Measurements from ENCODE around the gene ACTR3.
A peak's percentile ranks its signal among the peaks of the same experiment; 100 is the strongest.
"Not testable (repeated sequence)": the region's sequence is repeated elsewhere in the genome, so short reads cannot be mapped to it uniquely, and the experiment has no call there.

Gene ACTR3

GRCh38 chr2:113906647-113907046 lies 16.8 kb downstream of the ACTR3 start:
- no peak for DNase-seq

- DNase-seq = no peak
Observed at GRCh38 chr2:113907297-113907696, 17.4 kb downstream of the ACTR3 start.

- DNase-seq = no peak
Observed at GRCh38 chr2:113910110-113910717, 20.3 kb downstream of the ACTR3 start.

DNA sequence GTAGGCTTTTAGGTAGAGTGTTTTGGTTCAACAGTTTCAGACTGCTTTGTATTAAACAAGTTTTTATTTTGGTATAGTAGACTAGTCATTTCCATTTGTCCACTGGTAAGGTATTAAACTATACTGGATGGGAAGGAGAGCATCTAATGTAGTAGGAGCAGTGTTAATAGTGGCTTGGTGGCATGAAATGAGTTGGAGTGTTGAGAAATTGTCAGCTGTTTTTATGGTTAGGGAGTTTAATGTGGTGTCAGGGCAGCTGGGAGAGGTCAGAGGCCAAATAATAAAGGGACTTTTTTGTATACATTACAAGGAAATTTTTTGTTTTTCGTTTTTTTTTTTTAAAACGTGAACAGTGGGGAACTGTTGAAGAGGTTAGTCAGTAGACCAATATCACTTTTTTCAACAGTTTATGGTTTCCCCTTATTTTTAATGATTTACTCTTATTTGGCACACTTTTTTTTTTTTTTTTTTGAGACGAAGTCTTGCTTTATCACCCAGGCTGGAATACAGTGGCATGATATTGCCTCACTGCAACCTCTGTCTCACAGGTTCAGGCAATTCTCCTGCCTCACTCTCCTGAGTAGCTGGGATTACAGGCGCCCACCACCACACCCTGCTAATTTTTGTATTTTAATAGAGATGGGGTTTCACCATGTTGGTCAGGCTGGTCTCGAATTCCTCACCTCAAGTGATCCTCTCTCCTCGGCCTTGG lies 21.2 kb downstream of the ACTR3 start:
- DNase-seq = no peak

- DNase-seq = no peak
Observed at GRCh38 chr2:113915082-113915819, 25.4 kb downstream of the ACTR3 start.

DNA sequence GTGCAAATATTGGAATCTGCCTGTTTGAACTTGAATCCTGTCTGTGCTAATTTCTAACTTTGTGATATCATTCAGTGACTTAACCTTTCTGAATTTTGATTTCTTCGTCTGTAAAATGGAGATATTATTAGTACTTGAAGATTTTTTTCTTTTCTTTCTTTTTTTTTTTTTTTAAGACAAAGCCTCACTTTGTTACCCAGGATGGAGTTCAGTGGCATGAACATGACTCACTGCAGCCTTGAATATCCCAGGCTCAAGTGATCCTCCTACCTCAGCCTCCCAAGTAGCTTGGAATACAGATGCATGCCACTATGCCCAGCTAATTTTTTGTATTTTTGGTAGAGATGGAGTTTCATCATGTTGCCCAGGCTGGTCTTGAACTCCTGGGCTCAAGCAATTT lies 28.3 kb downstream of the ACTR3 start:
- no peak for DNase-seq

GRCh38 chr2:113920996-113921395 lies 31.1 kb downstream of the ACTR3 start:
- no peak for DNase-seq

DNA sequence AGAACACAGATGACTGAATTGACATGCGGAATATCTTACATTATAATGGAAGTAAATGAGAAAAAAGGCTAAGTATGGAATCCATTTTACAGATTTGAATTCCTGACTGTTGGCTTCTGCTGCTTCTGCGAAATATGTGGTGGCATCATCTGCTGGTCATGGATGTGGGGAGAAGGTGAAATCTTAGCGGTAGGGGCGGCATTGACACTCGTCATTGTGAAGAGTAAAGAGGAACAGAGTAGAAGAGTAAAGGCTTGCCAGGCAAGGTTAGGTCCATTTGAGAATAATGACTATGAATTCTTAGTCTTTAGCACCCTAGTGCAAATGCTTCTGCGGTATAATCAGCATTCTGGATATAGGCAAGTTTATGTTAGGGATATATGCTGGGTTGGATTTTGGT lies 32.4 kb downstream of the ACTR3 start:
- no peak for DNase-seq

DNA sequence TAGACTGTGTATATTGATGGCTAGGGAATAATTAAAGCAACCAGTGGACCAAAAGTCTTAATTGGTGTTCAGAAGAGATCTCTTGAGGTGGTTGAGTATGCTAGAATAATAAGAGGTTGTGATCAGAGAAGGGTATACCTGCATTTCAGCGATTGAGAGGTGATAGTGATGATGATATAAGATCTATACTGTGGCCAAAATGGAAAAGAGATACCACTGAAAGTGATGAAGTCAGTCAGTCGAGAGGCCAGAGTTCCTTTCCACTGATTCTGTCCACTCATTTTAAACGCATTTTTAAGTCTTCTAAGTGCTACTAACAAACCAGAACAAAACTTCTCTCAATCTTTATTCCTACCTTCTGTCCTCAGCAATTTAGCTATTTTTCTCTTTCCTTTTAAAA lies 32.9 kb downstream of the ACTR3 start:
- no peak for DNase-seq

DNA sequence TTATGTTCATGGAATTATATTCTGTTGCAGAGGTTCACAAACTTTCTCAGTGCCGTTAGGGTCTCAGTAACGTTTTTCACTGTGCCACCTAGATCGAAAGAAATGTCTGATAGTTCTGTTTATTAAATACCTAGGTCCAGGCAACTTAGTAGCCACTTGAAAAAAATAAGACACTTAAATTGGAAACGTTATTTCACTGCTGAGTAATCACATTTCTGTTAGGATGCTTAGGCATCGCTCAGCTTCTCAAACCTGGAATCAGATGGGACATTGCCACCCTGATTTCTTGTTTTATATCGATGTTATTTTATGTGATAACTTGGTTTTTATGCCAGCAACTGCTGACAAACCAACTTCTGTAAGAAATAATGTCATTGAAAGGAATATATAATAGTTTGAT lies 36.0 kb downstream of the ACTR3 start:
- DNase-seq = no peak

GRCh38 chr2:113926314-113926713 lies 36.4 kb downstream of the ACTR3 start:
- DNase-seq = no peak

DNA sequence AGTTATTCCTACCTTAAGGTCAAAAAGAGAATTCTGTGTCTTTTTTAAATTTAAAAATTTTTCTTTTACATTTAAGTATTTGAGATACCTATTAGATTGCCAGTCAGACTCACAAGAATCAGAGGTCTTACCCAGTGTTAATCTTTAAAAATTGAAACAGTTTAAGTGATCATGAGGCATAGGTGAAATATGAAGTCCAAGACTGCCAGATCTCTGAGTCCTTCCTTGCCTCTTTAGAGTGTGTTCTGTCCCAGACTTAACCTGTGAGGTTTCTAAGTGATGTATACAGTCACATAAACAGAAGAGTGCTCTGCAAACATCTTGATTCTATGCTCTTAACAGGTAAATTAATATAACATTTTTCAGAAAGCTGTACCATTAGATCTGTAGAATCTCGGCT lies 40.6 kb downstream of the ACTR3 start:
- DNase-seq = no peak

DNA sequence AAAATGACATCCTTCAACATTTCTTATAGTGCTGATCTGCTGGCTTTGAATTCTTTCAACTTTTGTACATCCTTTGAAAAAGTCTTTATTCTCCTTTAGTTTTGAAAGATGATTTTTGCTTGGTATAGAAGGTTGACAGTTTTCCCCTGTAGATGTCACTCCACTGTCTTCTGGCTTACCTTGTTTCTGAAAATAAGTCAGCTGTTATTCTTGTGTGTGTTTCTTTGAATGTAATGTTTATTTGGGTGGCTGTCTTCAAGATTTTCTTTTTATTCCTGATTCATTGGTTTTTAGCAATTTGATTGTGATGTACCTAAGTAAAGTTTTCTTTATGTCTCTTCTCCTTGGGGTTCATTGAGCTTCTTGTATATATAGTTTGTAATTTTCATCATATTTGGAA lies 47.6 kb downstream of the ACTR3 start:
- no peak for DNase-seq

DNA sequence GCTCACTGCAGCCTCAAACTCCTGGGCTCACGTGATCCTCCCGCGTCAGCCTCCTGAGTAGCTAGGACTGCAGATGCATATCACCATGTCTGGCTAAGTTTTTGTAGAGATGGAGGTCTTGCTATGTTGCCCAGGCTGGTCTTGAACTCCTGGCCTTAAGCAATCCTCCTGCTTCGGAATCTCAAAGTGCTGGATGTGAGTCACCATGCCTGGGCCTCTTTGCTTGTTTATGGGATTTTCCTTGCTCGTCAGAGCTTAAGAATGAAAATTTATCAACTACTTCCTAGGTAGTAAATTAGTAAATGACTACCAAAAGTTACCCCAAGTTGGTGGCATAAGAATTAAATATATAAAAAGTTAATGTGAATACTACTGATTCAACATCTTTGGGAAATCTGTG lies 51.0 kb downstream of the ACTR3 start:
- no peak for DNase-seq

GRCh38 chr2:113945784-113946183 lies 55.9 kb downstream of the ACTR3 start:
- not testable (repeated sequence) for DNase-seq

GRCh38 chr2:113950906-113951305 lies 61.0 kb downstream of the ACTR3 start:
- not testable (repeated sequence) for DNase-seq

GRCh38 chr2:113961000-113961399 lies 71.1 kb downstream of the ACTR3 start:
- no peak for DNase-seq

DNA sequence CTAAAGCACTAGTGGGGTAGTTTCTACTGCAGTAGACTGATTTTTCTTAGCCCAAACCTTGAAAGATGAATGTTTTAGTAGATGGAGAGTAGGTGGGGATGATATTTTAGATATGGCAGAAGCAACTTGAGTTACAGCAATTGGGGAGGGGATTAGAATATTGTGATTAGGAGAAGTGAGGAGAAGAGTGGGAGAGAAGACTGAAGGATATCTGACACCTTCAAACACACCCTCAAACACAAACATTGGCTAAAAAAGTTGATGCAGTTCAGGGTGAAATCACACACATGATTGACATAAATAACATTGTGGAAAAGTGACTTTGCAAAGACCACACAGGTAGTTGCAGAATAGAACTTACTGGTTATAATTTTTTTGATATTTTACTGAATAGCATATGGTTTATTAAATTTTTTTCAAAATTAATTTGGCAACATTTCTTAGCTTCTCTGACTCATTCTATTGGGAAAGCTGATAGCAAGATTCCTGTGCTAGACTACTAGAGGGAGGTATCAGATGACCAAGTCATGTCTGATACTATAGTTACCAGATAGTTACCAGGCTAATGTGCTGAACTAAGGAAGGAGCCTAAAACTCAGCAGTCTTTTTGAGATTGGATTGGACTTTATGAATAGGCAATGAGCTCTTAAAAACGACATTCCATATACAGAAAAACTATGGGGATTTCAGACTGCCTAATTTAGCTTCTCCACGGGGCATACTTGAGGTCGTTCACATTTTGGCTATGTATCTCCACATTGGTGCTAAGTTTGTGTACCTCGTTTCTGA lies 73.0 kb downstream of the ACTR3 start:
- DNase-seq = no peak

- no peak for DNase-seq
Observed at GRCh38 chr2:113963965-113964364, 74.1 kb downstream of the ACTR3 start.

- DNase-seq = no peak
Observed at GRCh38 chr2:113964436-113964835, 74.5 kb downstream of the ACTR3 start.

DNA sequence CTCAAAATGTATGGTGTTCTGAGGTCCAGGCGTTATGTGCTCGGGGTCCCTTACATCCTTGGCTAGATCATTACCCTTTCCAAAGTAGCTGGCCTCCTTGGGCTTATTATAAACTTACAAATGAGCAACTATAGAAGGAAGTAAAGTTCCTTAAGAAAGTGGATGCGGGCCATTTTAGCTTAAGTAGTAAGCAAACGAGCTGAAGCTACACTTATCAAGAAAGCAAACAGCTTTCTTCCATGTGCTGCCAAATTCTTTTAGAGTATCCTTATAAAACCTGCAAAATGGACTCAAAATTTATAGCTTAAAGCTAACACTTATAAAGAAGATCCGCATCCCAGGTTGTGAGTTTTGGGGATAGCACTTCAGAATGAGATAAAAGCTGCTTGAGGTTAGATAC lies 75.3 kb downstream of the ACTR3 start:
- DNase-seq = no peak

GRCh38 chr2:113965644-113966043 lies 75.8 kb downstream of the ACTR3 start:
- peak; percentile 5 for DNase-seq

- no peak for DNase-seq
Observed at GRCh38 chr2:113966171-113966570, 76.3 kb downstream of the ACTR3 start.

Data from NCI-H2107 (cell line).